NCI-H226 (cell line): ENCODE measurements around the gene GAL3ST1.
"Not testable (repeated sequence)": the region's sequence is repeated elsewhere in the genome, so short reads cannot be mapped to it uniquely, and the experiment has no call there.

Experiments used
- DNase-seq: peaks from one replicate; pipeline ENCODE4 v3.0.0-alpha.2; 2015

The GAL3ST1 gene

GRCh38 chr22:30564045-30564760 is 10.3 kb downstream of the GAL3ST1 start:
- no peak for DNase-seq

- peak; percentile 86 for DNase-seq
Measured at GRCh38 chr22:30562366-30562765, 12.1 kb downstream of the GAL3ST1 start.

GRCh38 chr22:30561402-30562189 is 12.9 kb downstream of the GAL3ST1 start:
- DNase-seq, result peak; percentile 47

GRCh38 chr22:30560643-30561202 is 13.7 kb downstream of the GAL3ST1 start:
- DNase-seq, result not testable (repeated sequence)

- DNase-seq, result no peak
Measured at GRCh38 chr22:30559889-30560288, 14.6 kb downstream of the GAL3ST1 start.

GRCh38 chr22:30557243-30557642 is 17.2 kb downstream of the GAL3ST1 start:
- no peak for DNase-seq

GRCh38 chr22:30556388-30556787 is 18.1 kb downstream of the GAL3ST1 start:
- DNase-seq, result no peak

- no peak for DNase-seq
Measured at GRCh38 chr22:30555282-30556210, 18.9 kb downstream of the GAL3ST1 start.

- no peak for DNase-seq
Measured at GRCh38 chr22:30553971-30554370, 20.5 kb downstream of the GAL3ST1 start.

- no peak for DNase-seq
Measured at GRCh38 chr22:30552719-30553118, 21.7 kb downstream of the GAL3ST1 start.

- DNase-seq, result not testable (repeated sequence)
Measured at GRCh38 chr22:30551813-30552212, 22.7 kb downstream of the GAL3ST1 start.

- no peak for DNase-seq
Measured at GRCh38 chr22:30547188-30547587, 27.3 kb downstream of the GAL3ST1 start.

GRCh38 chr22:30546616-30547015 is 27.8 kb downstream of the GAL3ST1 start, which contains the start of gene SEC14L6:
SEC14L6 (minus strand) TSS chr22:30546741; CDS start chr22:30546682, 59 bp downstream.
- DNase-seq, result no peak

GRCh38 chr22:30542811-30543188 is 31.7 kb downstream of the GAL3ST1 start:
- DNase-seq, result no peak

GRCh38 chr22:30541961-30542810 is 32.3 kb downstream of the GAL3ST1 start:
- no peak for DNase-seq

GRCh38 chr22:30541511-30541910 is 33.0 kb downstream of the GAL3ST1 start:
- not testable (repeated sequence) for DNase-seq

- DNase-seq, result no peak
Measured at GRCh38 chr22:30539368-30539767, 35.1 kb downstream of the GAL3ST1 start.

- peak; percentile 25 for DNase-seq
Measured at GRCh38 chr22:30538280-30538679, 36.2 kb downstream of the GAL3ST1 start.

GRCh38 chr22:30537083-30537731 is 37.3 kb downstream of the GAL3ST1 start:
- DNase-seq, result no peak

- no peak for DNase-seq
Measured at GRCh38 chr22:30535182-30535581, 39.3 kb downstream of the GAL3ST1 start.
